CMK (cell line): ENCODE measurements around the gene GIGYF2.

ENCODE experiments used
- DNase-seq: peaks from one replicate; pipeline ENCODE4 v3.0.0-alpha.2; 2010; ENCODE audit warnings: low read depth

GIGYF2 gene

GRCh38 chr2:232749331-232749730, 52.2 kb downstream of the GIGYF2 start:
- no peak for DNase-seq

- no peak for DNase-seq
Measured at GRCh38 chr2:232750135-232750671, 53.1 kb downstream of the GIGYF2 start.

GRCh38 chr2:232757905-232758304, 60.8 kb downstream of the GIGYF2 start:
- DNase-seq: no peak

- DNase-seq: no peak
Measured at GRCh38 chr2:232761301-232761907, 64.3 kb downstream of the GIGYF2 start.

GRCh38 chr2:232767866-232768265, 70.7 kb downstream of the GIGYF2 start:
- DNase-seq: no peak

- DNase-seq: no peak
Measured at GRCh38 chr2:232770207-232770606, 73.1 kb downstream of the GIGYF2 start.

GRCh38 chr2:232771870-232772269, 74.7 kb downstream of the GIGYF2 start:
- no peak for DNase-seq

GRCh38 chr2:232772531-232772930, 75.4 kb downstream of the GIGYF2 start:
- no peak for DNase-seq

GRCh38 chr2:232773815-232774214, 76.7 kb downstream of the GIGYF2 start:
- no peak for DNase-seq

GRCh38 chr2:232776435-232776834, 79.3 kb downstream of the GIGYF2 start, which contains the start of gene KCNJ13:
Gene KCNJ13, minus strand, starts transcription at chr2:232776565. Its CDS starts 5,203 bp downstream, at chr2:232771362.
- no peak for DNase-seq

GRCh38 chr2:232777276-232777675, 80.1 kb downstream of the GIGYF2 start:
- DNase-seq: no peak

GRCh38 chr2:232779465-232779864, 82.3 kb downstream of the GIGYF2 start:
- DNase-seq: no peak

GRCh38 chr2:232779934-232780333, 82.8 kb downstream of the GIGYF2 start:
- DNase-seq: no peak

GRCh38 chr2:232781765-232782164, 84.6 kb downstream of the GIGYF2 start:
- DNase-seq: no peak

GRCh38 chr2:232783278-232783677, 86.1 kb downstream of the GIGYF2 start:
- DNase-seq: no peak

GRCh38 chr2:232787806-232788205, 90.7 kb downstream of the GIGYF2 start:
- DNase-seq: no peak

GRCh38 chr2:232789082-232789481, 92.0 kb downstream of the GIGYF2 start:
- DNase-seq: no peak

GRCh38 chr2:232791518-232791917, 94.4 kb downstream of the GIGYF2 start:
- no peak for DNase-seq

GRCh38 chr2:232793271-232793670, 96.1 kb downstream of the GIGYF2 start:
- no peak for DNase-seq

- DNase-seq: no peak
Measured at GRCh38 chr2:232794981-232795380, 97.8 kb downstream of the GIGYF2 start.

- DNase-seq: no peak
Measured at GRCh38 chr2:232795920-232796319, 98.8 kb downstream of the GIGYF2 start.

- no peak for DNase-seq
Measured at GRCh38 chr2:232798187-232798586, 101.1 kb downstream of the GIGYF2 start.

- no peak for DNase-seq
Measured at GRCh38 chr2:232800166-232800565, 103.0 kb downstream of the GIGYF2 start.

- no peak for DNase-seq
Measured at GRCh38 chr2:232802091-232802490, 105.0 kb downstream of the GIGYF2 start.
